HG03575 (cell line): ENCODE results near the gene UBN1.

Experiments
- ATAC-seq: cut with Tn5 transposase; IDR thresholded peaks from one replicate; pipeline ENCODE4 v1.9.1; 2021; ENCODE audit not compliant: unreplicated experiment, insufficient number of reproducible peaks, low FRiP score; ENCODE audit errors: extremely low read depth

Gene UBN1

GRCh38 chr16:4850211-4850610 lies 2.9 kb downstream of the UBN1 start:
- ATAC-seq = no peak

DNA sequence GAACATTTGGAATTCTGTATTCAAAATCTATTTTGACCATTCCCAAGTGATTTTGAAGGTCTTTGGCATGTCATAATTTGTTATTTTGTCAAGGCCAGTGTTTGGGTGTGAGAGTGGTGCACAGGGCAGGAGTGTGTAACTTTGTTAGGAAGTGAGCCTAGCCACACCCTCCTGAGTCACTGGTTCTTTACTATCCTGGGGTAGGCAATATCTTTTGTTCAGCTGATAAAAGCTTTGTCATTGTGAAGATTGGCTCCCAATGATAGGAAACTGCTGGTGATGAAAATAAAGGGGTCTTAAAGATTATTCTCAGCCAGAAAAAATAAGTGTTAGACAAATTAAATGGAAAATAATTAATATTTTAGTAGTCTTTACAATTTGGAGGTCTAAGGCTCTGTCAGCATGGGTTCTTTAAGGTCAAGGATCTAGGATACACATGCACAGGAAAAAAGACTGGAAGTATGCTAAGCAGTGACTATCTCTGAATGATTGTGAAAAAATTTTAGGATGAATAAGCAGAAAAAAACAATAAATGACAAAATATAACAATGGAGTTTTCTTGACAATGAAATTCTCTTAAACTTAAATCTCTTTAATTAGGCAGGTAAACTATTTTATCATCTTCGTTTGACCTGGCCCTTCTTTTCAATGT lies 5.1 kb downstream of the UBN1 start:
- no peak for ATAC-seq

- no peak for ATAC-seq
Observed at GRCh38 chr16:4855371-4855770, 8.1 kb downstream of the UBN1 start.

DNA sequence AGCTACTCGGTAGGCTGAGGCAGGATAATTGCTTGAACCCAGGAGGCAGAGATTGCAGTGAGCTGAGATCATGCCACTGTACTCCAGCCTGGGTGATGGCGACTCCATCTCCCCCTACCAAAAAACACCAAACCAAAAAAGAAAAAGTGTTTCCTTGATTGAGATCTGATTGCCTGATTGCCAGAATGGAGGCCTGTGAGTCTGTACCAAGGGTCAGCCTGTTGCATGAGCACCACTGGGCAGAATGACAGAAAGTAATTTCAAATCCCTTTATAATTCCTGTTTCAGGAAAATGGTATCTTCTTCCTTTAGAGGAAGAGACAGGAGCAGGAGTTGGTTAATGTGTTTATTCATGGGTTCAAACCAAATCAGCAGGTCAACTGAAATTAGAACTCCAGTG lies 8.5 kb downstream of the UBN1 start:
- no peak for ATAC-seq

DNA sequence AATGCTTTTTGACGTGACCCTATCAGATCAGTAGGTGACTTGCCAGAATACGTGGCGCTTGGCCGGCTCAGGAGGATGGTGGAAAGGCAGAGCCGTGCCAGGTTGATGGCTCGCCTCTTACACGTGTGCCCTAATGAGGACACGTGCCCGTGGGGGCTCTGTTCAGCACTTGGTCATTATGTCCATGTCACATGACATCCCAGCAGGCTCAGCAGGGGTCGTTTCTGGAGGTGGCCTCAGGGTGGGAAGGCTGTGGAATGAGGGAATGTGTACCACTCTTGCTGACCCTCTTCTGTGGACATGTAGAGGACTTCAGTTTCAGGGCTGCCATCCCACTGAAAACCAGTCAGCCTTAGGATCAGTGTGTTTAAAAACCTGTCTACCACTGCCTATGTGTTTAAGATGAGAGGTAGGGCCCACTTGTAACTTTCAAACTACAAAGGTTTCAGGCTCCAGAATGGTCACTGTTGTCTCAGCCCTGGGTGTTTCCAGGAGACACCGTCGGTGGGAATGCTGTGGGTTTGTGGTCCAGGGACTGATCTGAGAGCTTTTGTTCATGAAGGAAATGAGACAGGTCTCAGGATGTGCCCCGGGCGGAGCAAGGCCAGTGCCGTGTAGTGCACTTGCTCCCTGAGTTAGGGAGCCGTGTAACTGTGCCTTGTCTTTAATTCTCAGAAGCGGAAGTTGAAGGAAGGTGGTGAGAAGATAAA lies 12.1 kb downstream of the UBN1 start:
- ATAC-seq = no peak

DNA sequence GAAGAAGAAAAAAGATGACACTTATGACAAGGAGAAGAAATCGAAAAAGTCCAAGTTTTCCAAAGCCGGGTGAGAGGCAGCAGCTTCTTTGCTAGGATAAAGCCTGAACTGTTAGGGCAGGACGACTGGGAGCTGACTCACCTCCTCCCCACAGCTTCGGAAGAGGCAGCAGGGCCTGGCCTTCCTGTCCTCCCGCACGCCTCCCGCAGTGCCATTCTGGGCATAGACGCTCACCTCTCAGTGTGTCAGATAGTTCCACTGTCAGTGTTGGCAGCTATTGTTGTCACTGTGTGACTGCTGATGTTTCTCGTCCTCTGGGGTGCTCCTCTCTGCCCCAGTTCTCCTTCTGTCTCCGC lies 12.6 kb downstream of the UBN1 start:
- no peak for ATAC-seq

GRCh38 chr16:4860727-4861342 lies 13.6 kb downstream of the UBN1 start:
- no peak for ATAC-seq

GRCh38 chr16:4862639-4863038 lies 15.4 kb downstream of the UBN1 start:
- ATAC-seq = no peak

DNA sequence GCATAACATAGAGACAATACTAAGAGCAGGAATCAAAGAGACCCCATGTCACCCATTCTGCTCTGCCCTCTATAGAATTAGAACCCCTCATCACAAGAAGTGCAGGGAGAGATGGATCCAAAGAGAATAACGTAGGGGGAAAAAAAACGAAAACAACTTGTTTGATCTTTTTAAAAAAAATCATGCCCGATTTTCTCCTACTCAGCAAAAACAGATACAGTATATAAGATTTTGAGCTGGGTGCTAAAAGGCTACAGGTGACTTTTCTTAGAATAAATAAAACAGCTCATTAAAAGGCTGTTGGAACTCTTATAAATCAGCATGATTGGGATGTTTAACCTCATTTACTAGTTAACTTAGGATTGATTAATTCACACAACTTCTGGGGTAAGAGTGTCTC lies 17.4 kb downstream of the UBN1 start:
- no peak for ATAC-seq

DNA sequence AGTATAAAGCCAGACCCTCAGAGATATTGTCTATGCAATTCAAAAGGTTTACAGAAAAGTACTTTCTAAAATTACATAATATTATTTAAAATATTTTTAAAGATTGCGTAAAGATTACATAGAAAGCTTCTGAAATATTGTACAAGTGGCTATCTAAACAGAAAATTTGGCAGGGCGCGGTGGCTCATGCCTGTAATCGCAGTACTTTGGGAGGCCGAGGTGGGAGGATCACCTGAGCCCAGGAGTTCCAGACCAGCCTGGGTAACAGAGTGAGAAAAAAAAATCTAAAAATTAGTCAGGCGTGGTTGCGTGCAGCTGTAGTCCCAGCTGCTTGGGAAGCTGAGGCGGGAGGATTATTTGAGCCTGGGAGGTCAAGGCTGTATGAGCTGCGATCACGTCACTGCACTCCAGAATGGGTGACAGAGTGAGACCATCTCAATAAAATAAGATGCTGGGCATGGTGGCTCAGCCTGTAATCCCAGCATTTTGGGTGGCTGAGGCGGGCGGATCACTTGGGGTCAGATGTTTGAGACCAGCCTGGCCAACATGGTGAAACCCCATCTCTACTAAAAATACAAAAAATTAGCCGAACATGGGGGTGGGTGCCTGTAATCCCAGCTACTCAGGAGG lies 18.1 kb downstream of the UBN1 start:
- ATAC-seq = no peak

- ATAC-seq = no peak
Observed at GRCh38 chr16:4866586-4866985, 19.3 kb downstream of the UBN1 start.

- no peak for ATAC-seq
Observed at GRCh38 chr16:4868026-4868425, 20.7 kb downstream of the UBN1 start.

DNA sequence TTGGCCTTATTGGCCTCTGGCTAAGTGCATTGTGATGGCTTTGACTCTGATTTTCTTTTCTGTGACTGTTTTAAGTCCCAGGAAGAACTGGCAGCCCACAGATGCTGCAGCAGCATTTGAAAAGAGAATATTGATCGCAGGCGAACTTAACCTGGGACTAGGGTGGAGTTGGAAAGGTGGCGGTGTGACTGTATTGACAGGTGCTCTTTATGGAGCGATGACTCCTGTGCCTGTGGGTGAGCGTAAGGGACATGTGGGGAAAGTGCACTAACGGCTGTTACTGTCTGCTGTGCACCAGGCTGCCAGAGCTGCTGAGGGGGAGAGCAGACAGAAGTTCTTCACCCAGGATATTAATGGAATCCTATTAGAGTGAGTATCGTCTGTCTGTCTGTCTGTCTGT lies 21.3 kb downstream of the UBN1 start:
- no peak for ATAC-seq

- no peak for ATAC-seq
Observed at GRCh38 chr16:4869147-4869805, 22.0 kb downstream of the UBN1 start.

DNA sequence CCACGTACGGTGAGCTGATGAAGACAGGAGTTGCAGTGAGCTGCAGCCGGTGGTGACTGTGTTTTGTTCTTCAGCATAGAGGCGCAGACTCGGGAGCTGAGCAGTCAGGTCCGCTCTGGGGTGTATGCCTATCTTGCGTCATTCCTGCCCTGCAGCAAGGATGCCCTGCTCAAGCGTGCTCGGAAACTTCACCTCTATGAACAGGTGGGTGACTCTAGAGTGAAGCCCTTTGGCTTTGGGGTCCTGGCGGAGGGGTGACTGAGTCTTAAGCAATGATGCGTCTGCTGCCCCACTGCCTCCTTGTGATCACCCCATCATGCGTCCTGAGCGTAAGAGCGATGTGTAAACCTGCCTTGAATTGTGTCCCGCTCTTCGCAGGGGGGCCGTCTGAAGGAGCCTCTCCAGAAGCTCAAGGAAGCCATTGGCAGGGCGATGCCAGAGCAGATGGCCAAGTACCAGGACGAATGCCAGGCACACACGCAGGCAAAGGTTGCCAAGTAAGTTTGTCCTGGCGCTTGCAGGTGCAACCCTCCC lies 22.9 kb downstream of the UBN1 start:
- ATAC-seq = no peak

DNA sequence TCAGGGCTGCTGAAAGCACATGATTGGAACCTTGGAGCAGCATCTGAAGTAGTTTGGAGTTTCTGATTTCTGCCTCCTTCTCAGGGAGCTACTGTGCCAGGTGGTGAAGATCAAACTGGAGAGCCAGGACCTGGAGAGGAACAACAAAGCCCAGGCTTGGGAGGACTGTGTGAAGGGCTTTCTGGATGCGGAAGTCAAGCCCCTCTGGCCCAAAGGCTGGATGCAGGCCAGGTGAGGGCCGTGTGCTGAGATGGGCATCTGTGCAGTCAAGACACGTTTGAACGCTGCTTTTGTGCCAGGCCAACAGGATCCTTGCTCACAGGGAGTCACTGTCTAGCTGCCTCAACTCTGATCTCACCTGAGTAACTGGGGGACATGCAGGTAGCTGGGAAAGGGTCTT lies 23.8 kb downstream of the UBN1 start:
- ATAC-seq = no peak

DNA sequence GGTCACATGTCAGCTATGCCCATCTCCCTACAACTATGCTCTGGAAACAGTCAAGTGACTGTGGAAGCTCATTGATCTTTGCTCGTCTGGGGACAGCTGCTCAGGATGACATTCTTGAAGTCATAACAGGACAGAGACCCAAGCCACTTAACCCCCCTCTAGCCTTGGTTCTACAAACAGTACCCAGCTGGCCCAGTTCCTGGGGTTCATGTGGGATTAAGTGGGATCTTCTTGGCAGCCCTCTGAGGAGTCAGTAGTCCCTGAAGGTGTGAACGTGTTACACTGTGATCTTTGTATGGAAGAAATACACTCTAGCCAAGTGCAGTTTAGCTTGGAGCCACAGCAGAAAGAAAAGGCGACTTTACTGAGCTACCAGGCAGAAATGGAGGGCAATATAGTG lies 25.8 kb downstream of the UBN1 start:
- ATAC-seq = no peak

DNA sequence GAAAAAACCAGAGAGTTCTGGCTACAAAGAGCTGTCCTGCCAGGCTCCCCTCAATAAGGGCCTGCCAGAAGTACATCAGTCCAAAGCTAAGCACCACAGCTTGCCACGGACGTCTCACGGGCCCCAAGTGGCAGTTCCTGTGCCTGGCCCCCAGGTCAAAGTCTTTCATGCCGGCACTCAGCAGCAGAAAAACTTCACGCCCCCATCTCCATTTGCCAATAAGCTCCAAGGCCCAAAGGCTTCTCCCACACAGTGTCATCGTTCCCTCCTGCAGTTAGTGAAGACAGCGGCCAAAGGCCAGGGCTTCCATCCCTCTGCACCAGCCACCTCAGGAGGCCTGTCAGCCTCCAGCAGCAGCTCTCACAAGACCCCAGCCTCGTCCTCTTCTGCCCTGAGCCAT lies 27.4 kb downstream of the UBN1 start:
- ATAC-seq = no peak

GRCh38 chr16:4876646-4877379 lies 29.5 kb downstream of the UBN1 start:
- ATAC-seq = no peak
